Neural progenitor cell (in vitro differentiated cells): ENCODE results near the gene USP16.

Source experiments
- EZH2 ChIP-seq: fragments of 200-600 bp; sonication (generic); IDR thresholded peaks from 2 replicates; pipeline ENCODE4 v1.6.1; 2017; ENCODE audit warnings: antibody characterized with exemption, mild to moderate bottlenecking, moderate library complexity
- EZH2phosphoT487 ChIP-seq: fragments of 200-600 bp; sonication (generic); IDR thresholded peaks from 2 replicates; pipeline ENCODE4 v1.6.1; 2017; ENCODE audit warnings: antibody characterized with exemption
- TF ChIP-seq, protein P1 (sequence below): fragments of 200-600 bp; sonication (generic); IDR thresholded peaks from 2 replicates; pipeline ENCODE4 v1.5.1; 2017; ENCODE audit warnings: antibody characterized with exemption, mild to moderate bottlenecking

DNA sequence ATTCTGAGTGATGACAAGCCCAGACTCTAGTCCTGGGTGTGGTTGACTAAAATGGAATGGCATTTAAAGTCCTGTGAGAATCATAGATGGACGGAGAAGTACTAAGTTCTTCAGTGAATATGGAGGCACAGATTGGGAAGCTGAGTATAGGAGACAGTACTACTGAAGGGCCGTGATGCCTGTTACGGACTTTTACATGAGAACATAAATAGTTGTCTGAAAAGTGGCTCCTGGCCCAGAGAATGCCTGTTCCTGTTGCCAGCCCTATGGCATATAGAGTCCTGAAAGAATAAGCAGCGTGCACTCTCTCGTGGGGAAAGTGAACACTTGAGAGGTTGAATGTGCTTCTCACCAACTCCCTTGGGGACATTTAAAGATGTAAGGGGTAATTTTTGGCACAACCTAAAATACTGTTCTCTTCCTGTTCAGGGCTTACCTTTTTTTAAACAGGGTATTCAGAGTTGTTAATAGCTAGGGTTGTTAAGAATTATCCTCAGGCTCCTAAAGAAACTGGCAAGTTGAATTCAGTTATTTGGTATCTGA is 28.6 kb downstream of the USP16 start:
- TF ChIP-seq, protein P1, sequence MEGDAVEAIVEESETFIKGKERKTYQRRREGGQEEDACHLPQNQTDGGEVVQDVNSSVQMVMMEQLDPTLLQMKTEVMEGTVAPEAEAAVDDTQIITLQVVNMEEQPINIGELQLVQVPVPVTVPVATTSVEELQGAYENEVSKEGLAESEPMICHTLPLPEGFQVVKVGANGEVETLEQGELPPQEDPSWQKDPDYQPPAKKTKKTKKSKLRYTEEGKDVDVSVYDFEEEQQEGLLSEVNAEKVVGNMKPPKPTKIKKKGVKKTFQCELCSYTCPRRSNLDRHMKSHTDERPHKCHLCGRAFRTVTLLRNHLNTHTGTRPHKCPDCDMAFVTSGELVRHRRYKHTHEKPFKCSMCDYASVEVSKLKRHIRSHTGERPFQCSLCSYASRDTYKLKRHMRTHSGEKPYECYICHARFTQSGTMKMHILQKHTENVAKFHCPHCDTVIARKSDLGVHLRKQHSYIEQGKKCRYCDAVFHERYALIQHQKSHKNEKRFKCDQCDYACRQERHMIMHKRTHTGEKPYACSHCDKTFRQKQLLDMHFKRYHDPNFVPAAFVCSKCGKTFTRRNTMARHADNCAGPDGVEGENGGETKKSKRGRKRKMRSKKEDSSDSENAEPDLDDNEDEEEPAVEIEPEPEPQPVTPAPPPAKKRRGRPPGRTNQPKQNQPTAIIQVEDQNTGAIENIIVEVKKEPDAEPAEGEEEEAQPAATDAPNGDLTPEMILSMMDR = no peak
- TF ChIP-seq EZH2 = no peak
- TF ChIP-seq EZH2phosphoT487 = no peak
